HEK293 (cell line): ENCODE measurements around the gene PEX16.

Source experiments
- CTCF ChIA-PET: fragments of 350-600 bp; formaldehyde crosslinking; extraction: SDS; loops from one replicate; lab custom pipeline; 2021; ENCODE audit warnings: antibody characterized with exemption; lab: Yijun Ruan, JAX
- POLR2A ChIA-PET: fragments of 300-600 bp; formaldehyde crosslinking; extraction: SDS; loops from one replicate; lab custom pipeline; 2020; ENCODE audit warnings: antibody characterized with exemption, inconsistent platforms; lab: Yijun Ruan, JAX
- H3K27ac ChIP-seq: fragments of 200-500 bp; sonication (Bioruptor generic); 2 replicates; pipeline ENCODE4 v1.5.1; 2014; ENCODE audit warnings: low read depth, low read length, control low read depth, inconsistent platforms; ENCODE audit errors: extremely low read depth
- H3K36me3 ChIP-seq, 2 experiments: fragments of 200-500 bp in 1 of 2; sonication (Bioruptor generic) in 1 of 2; 1 replicate in 1 of 2; 2 replicates in 1 of 2; pipeline ENCODE4 v1.5.1; 2014 to 2017; ENCODE audit warnings: inconsistent platforms in 2 of 2, low read length in 2 of 2; ENCODE audit not compliant: control insufficient read depth in 2 of 2, insufficient read depth in 1 of 2
- H3K4me1 ChIP-seq: fragments of 200-500 bp; sonication (Bioruptor generic); 2 replicates; pipeline ENCODE4 v1.5.1; 2014; ENCODE audit warnings: mild to moderate bottlenecking, low read length, inconsistent platforms; ENCODE audit not compliant: control insufficient read depth, insufficient read depth
- H3K4me3 ChIP-seq: 2 replicates; pipeline ENCODE4 v1.5.1; 2011; ENCODE audit warnings: low read depth, mild to moderate bottlenecking, control low read depth, low read length, moderate library complexity
- H3K9me3 ChIP-seq: fragments of 200-500 bp; sonication (Bioruptor generic); 2 replicates; pipeline ENCODE4 v1.5.1; 2014; ENCODE audit warnings: low read depth, low read length, inconsistent platforms; ENCODE audit not compliant: control insufficient read depth, insufficient read depth
- GLIS1 ChIP-seq: fragments of 450-650 bp; formaldehyde crosslinking; IDR thresholded peaks from 2 replicates; pipeline ENCODE4 v1.5.1; 2016; ENCODE audit warnings: missing biosample characterization, missing genetic modification characterization
- KLF10 ChIP-seq: fragments of 450-650 bp; IDR thresholded peaks from 2 replicates; pipeline ENCODE4 v1.5.1; 2018; ENCODE audit warnings: missing biosample characterization, mild to moderate bottlenecking, missing genetic modification characterization
- MYNN ChIP-seq: fragments of 450-650 bp; formaldehyde crosslinking; IDR thresholded peaks from 2 replicates; pipeline ENCODE4 v1.5.1; 2016; ENCODE audit warnings: missing biosample characterization, missing genetic modification characterization, borderline replicate concordance
- SCRT2 ChIP-seq: fragments of 450-650 bp; formaldehyde crosslinking; IDR thresholded peaks from 2 replicates; pipeline ENCODE4 v1.5.1; 2016; ENCODE audit warnings: missing biosample characterization, missing genetic modification characterization
- SP2 ChIP-seq: fragments of 450-650 bp; formaldehyde crosslinking; IDR thresholded peaks from 2 replicates; pipeline ENCODE4 v1.5.1; 2016; ENCODE audit warnings: missing biosample characterization, missing genetic modification characterization
- SP7 ChIP-seq: fragments of 450-650 bp; formaldehyde crosslinking; IDR thresholded peaks from 2 replicates; pipeline ENCODE4 v1.5.1; 2016; ENCODE audit warnings: missing biosample characterization, missing genetic modification characterization
- ZBTB48 ChIP-seq: fragments of 450-650 bp; formaldehyde crosslinking; IDR thresholded peaks from 2 replicates; pipeline ENCODE4 v1.5.1; 2016; ENCODE audit warnings: missing biosample characterization, missing genetic modification characterization
- ZNF133 ChIP-seq: fragments of 450-650 bp; formaldehyde crosslinking; IDR thresholded peaks from 2 replicates; pipeline ENCODE4 v1.5.1; 2016; ENCODE audit warnings: missing biosample characterization, missing genetic modification characterization
- ZNF311 ChIP-seq: fragments of 450-650 bp; formaldehyde crosslinking; IDR thresholded peaks from 2 replicates; pipeline ENCODE4 v1.5.1; 2017; ENCODE audit warnings: missing biosample characterization, missing genetic modification characterization, borderline replicate concordance
- ZNF335 ChIP-seq: fragments of 450-650 bp; formaldehyde crosslinking; conservative IDR thresholded peaks from 2 replicates; pipeline ENCODE4 v1.5.1; 2016; ENCODE audit warnings: missing biosample characterization, missing genetic modification characterization
- ZNF37A ChIP-seq: fragments of 450-650 bp; IDR thresholded peaks from 2 replicates; pipeline ENCODE4 v1.5.1; 2018; ENCODE audit warnings: missing biosample characterization, missing genetic modification characterization
- ZNF561 ChIP-seq: fragments of 450-650 bp; IDR thresholded peaks from 2 replicates; pipeline ENCODE4 v1.5.1; 2018; ENCODE audit warnings: missing biosample characterization, missing genetic modification characterization, borderline replicate concordance
- ZNF629 ChIP-seq: fragments of 450-650 bp; formaldehyde crosslinking; IDR thresholded peaks from 2 replicates; pipeline ENCODE4 v1.5.1; 2017; ENCODE audit warnings: missing biosample characterization, missing genetic modification characterization
- ZNF777 ChIP-seq: fragments of 450-650 bp; formaldehyde crosslinking; IDR thresholded peaks from 2 replicates; pipeline ENCODE4 v1.5.1; 2017; ENCODE audit warnings: missing biosample characterization, missing genetic modification characterization, borderline replicate concordance
- ZNF792 ChIP-seq: fragments of 450-650 bp; formaldehyde crosslinking; IDR thresholded peaks from 2 replicates; pipeline ENCODE4 v1.5.1; 2016; ENCODE audit warnings: missing biosample characterization, missing genetic modification characterization
- ZSCAN30 ChIP-seq: fragments of 450-650 bp; IDR thresholded peaks from 2 replicates; pipeline ENCODE4 v1.5.1; 2018; ENCODE audit warnings: missing biosample characterization, mild to moderate bottlenecking, missing genetic modification characterization, moderate library complexity
- ZXDB ChIP-seq: fragments of 450-650 bp; formaldehyde crosslinking; IDR thresholded peaks from 2 replicates; pipeline ENCODE4 v1.5.1; 2016; ENCODE audit warnings: missing biosample characterization, missing genetic modification characterization
- TF ChIP-seq, protein P1 (sequence below): sonication (generic); formaldehyde crosslinking; IDR thresholded peaks from 2 replicates; pipeline ENCODE4 v1.8.1; 2022; ENCODE audit warnings: mild to moderate bottlenecking, moderate library complexity, missing genetic modification reagents
- TF ChIP-seq, protein P2 (sequence below): fragments of 450-650 bp; formaldehyde crosslinking; IDR thresholded peaks from 2 replicates; pipeline ENCODE4 v1.5.1; 2016; ENCODE audit warnings: missing biosample characterization, missing genetic modification characterization
- TF ChIP-seq, protein P3 (sequence below): fragments of 450-650 bp; IDR thresholded peaks from 2 replicates; pipeline ENCODE4 v1.5.1; 2018; ENCODE audit warnings: missing biosample characterization, missing genetic modification characterization
- TF ChIP-seq, protein P4 (sequence below): fragments of 450-650 bp; formaldehyde crosslinking; IDR thresholded peaks from 2 replicates; pipeline ENCODE4 v1.5.1; 2016; ENCODE audit warnings: missing biosample characterization, missing genetic modification characterization, low read depth
- TF ChIP-seq, protein P5 (sequence below): fragments of 450-650 bp; formaldehyde crosslinking; IDR thresholded peaks from 2 replicates; pipeline ENCODE4 v1.5.1; 2016; ENCODE audit warnings: missing biosample characterization, missing genetic modification characterization
- TF ChIP-seq, protein P6 (sequence below): fragments of 450-650 bp; formaldehyde crosslinking; IDR thresholded peaks from 2 replicates; pipeline ENCODE4 v1.5.1; 2016; ENCODE audit warnings: missing biosample characterization, missing genetic modification characterization

The PEX16 gene

DNA sequence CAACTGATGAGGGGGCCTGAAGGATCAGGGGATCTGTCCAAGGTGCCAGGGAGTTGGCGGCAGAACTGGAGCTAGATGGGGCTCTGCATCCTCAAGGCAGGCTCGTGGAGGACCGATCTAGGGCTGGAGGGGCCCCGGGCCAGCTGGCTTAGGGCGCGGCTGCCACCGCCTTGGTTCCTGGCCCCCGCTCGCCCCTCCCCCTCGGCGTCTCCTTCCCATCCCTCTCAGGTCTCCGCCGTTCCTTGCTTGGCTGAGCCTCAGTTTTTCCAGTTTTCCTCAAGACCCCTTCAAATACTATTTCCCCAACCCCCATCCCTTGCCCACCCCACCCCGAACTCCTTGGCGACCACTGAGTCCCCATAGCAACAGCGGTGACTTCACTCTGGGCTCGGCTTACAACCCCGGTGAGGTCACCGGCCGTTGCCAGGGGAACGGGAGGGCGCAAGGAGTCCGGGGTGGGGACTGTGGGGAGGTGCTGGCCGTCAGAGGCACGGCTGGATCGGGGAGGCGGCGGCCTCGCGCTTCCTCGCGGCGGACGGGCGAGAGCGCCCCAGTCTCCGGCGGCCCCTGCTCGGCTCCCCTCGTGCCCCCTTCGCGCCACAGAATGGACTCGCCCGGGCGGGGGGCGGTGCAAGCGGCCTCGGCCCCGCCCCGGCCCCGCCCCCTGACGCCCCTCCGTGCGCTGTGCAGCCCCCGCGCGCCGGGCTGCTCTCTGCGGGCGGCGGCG, 18.1 kb downstream of the PEX16 start:
- ChIA-PET CTCF (interaction anchor here (0.6 to 2.3 kb wide), 3 partner anchors 27 to 410 kb away, joined by 3 to 19 read pairs (median 4); no protein-coding TSS in a partner anchor), POLR2A (interaction anchor here (0.7 to 1.8 kb wide), 2 partner anchors 9 to 18 kb away, joined by 3 to 9 read pairs; partner anchors contain the start of gene PEX16)
- Histone ChIP-seq H3K4me1 (peaks cover 4% of the 10 kb centered on the region; the same call in 1 of the 2 replicates), H3K36me3 (peaks cover 0 to 24% of the 10 kb centered on the region in 2 experiments; a peak in 1 of 3 replicates), H3K9me3 (no peaks in the 10 kb centered on the region), H3K27ac (peak overlapping the region; percentile 56; the same call in 1 of the 2 replicates), H3K4me3 (peak overlapping the region; percentile 60)
- TF ChIP-seq, protein P1, sequence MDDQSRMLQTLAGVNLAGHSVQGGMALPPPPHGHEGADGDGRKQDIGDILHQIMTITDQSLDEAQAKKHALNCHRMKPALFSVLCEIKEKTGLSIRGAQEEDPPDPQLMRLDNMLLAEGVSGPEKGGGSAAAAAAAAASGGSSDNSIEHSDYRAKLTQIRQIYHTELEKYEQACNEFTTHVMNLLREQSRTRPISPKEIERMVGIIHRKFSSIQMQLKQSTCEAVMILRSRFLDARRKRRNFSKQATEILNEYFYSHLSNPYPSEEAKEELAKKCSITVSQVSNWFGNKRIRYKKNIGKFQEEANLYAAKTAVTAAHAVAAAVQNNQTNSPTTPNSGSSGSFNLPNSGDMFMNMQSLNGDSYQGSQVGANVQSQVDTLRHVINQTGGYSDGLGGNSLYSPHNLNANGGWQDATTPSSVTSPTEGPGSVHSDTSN (CRISPR knock-in tag), result no peak
- TF ChIP-seq ZXDB (tag by site-specific recombination) (peak; percentile 90), ZSCAN30 (tag by site-specific recombination) (peak; percentile 42; the same call in 1 of the 2 replicates), SCRT2 (tag by site-specific recombination) (no peak), ZNF133 (tag by site-specific recombination) (no peak), ZBTB48 (tag by site-specific recombination) (no peak; the same call in none of the 2 replicates), ZNF37A (tag by site-specific recombination) (0 out of 2 replicates have a peak, but pooled peaks have one; percentile 6), ZNF335 (tag by site-specific recombination) (peak; percentile 95), ZNF561 (tag by site-specific recombination) (peak; percentile 81; the same call in 1 of the 2 replicates), KLF10 (tag by site-specific recombination) (peak; percentile 91), ZNF311 (tag by site-specific recombination) (no peak), MYNN (tag by site-specific recombination) (peak; percentile 95), SP7 (peak; percentile 61; the same call in 1 of the 2 replicates), SP2 (tag by site-specific recombination) (peak; percentile 59), ZNF792 (tag by site-specific recombination) (no peak), ZNF629 (tag by site-specific recombination) (peak; percentile 84), GLIS1 (tag by site-specific recombination) (peak; percentile 30; the same call in 1 of the 2 replicates), ZNF777 (tag by site-specific recombination) (no peak)
- TF ChIP-seq, protein P2, sequence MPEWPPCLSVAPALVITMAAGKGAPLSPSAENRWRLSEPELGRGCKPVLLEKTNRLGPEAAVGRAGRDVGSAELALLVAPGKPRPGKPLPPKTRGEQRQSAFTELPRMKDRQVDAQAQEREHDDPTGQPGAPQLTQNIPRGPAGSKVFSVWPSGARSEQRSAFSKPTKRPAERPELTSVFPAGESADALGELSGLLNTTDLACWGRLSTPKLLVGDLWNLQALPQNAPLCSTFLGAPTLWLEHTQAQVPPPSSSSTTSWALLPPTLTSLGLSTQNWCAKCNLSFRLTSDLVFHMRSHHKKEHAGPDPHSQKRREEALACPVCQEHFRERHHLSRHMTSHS (tag by site-specific recombination), result no peak
- TF ChIP-seq, protein P3, sequence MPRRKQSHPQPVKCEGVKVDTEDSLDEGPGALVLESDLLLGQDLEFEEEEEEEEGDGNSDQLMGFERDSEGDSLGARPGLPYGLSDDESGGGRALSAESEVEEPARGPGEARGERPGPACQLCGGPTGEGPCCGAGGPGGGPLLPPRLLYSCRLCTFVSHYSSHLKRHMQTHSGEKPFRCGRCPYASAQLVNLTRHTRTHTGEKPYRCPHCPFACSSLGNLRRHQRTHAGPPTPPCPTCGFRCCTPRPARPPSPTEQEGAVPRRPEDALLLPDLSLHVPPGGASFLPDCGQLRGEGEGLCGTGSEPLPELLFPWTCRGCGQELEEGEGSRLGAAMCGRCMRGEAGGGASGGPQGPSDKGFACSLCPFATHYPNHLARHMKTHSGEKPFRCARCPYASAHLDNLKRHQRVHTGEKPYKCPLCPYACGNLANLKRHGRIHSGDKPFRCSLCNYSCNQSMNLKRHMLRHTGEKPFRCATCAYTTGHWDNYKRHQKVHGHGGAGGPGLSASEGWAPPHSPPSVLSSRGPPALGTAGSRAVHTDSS (tag by site-specific recombination), result no peak
- TF ChIP-seq, protein P4, sequence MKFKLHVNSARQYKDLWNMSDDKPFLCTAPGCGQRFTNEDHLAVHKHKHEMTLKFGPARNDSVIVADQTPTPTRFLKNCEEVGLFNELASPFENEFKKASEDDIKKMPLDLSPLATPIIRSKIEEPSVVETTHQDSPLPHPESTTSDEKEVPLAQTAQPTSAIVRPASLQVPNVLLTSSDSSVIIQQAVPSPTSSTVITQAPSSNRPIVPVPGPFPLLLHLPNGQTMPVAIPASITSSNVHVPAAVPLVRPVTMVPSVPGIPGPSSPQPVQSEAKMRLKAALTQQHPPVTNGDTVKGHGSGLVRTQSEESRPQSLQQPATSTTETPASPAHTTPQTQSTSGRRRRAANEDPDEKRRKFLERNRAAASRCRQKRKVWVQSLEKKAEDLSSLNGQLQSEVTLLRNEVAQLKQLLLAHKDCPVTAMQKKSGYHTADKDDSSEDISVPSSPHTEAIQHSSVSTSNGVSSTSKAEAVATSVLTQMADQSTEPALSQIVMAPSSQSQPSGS, result peak; percentile 90
- TF ChIP-seq, protein P5, sequence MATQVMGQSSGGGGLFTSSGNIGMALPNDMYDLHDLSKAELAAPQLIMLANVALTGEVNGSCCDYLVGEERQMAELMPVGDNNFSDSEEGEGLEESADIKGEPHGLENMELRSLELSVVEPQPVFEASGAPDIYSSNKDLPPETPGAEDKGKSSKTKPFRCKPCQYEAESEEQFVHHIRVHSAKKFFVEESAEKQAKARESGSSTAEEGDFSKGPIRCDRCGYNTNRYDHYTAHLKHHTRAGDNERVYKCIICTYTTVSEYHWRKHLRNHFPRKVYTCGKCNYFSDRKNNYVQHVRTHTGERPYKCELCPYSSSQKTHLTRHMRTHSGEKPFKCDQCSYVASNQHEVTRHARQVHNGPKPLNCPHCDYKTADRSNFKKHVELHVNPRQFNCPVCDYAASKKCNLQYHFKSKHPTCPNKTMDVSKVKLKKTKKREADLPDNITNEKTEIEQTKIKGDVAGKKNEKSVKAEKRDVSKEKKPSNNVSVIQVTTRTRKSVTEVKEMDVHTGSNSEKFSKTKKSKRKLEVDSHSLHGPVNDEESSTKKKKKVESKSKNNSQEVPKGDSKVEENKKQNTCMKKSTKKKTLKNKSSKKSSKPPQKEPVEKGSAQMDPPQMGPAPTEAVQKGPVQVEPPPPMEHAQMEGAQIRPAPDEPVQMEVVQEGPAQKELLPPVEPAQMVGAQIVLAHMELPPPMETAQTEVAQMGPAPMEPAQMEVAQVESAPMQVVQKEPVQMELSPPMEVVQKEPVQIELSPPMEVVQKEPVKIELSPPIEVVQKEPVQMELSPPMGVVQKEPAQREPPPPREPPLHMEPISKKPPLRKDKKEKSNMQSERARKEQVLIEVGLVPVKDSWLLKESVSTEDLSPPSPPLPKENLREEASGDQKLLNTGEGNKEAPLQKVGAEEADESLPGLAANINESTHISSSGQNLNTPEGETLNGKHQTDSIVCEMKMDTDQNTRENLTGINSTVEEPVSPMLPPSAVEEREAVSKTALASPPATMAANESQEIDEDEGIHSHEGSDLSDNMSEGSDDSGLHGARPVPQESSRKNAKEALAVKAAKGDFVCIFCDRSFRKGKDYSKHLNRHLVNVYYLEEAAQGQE (tag by site-specific recombination), result peak; percentile 98
- TF ChIP-seq, protein P6, sequence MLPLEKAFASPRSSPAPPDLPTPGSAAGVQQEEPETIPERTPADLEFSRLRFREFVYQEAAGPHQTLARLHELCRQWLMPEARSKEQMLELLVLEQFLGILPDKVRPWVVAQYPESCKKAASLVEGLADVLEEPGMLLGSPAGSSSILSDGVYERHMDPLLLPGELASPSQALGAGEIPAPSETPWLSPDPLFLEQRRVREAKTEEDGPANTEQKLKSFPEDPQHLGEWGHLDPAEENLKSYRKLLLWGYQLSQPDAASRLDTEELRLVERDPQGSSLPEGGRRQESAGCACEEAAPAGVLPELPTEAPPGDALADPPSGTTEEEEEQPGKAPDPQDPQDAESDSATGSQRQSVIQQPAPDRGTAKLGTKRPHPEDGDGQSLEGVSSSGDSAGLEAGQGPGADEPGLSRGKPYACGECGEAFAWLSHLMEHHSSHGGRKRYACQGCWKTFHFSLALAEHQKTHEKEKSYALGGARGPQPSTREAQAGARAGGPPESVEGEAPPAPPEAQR (tag by site-specific recombination), result no peak
